Activated naive CD8-positive, alpha-beta T cell treated with anti-CD3 and anti-CD28 coated beads, Interleukin-2, amount 50 U/mL, for 24 hours (primary cell): ENCODE measurements around the gene FER.

ENCODE experiments used
- ATAC-seq: fragments of 150-1000 bp; cut with Tn5 transposase; one replicate; pipeline ENCODE4 v1.10.0; 2021
- DNase-seq: peaks from one replicate; pipeline ENCODE4 v3.0.0; 2021
- H3K27ac Mint-ChIP-seq: one replicate; pipeline ENCODE4 v1.8.0; 2021; ENCODE audit warnings: mild to moderate bottlenecking, mixed read lengths
- H3K27me3 Mint-ChIP-seq: one replicate; pipeline ENCODE4 v1.8.0; 2021; ENCODE audit warnings: mixed read lengths
- H3K36me3 Mint-ChIP-seq: one replicate; pipeline ENCODE4 v1.8.0; 2021; ENCODE audit warnings: low read depth, mixed read lengths
- H3K4me1 Mint-ChIP-seq: one replicate; pipeline ENCODE4 v1.8.0; 2021; ENCODE audit warnings: mixed read lengths
- H3K4me3 Mint-ChIP-seq: one replicate; pipeline ENCODE4 v1.8.0; 2021; ENCODE audit warnings: mild to moderate bottlenecking, moderate library complexity, mixed read lengths
- H3K9me3 Mint-ChIP-seq: one replicate; pipeline ENCODE4 v1.8.0; 2021; ENCODE audit warnings: mixed read lengths

The FER gene

DNA sequence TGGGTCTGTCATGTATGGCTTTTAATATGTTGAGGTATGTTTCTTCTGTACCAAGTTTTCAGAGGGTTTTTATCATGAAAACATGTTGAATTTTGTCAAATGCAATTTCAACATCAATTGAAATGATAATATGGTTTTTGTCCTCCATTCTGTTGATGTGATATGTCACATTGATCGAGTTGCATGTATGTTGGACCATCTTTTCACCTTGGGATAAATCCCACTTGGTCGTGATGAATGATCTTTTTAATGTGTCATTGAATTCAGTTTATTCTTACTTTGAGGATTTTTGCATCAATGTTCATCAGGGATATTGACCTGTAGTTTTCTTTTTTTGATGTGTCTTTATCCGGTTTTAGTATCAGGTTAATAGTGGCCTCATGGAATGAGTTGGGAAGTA is 373.5 kb downstream of the FER start:
- Mint-ChIP-seq H3K4me1 (no peaks in the 10 kb centered on the region), H3K27me3 (no peaks in the 10 kb centered on the region), H3K27ac (no peak overlapping the region), H3K4me3 (no peak overlapping the region), H3K9me3 (peaks cover 17% of the 10 kb centered on the region), H3K36me3 (peaks cover 10% of the 10 kb centered on the region)
- ATAC-seq (no peak), DNase-seq (no peak)

DNA sequence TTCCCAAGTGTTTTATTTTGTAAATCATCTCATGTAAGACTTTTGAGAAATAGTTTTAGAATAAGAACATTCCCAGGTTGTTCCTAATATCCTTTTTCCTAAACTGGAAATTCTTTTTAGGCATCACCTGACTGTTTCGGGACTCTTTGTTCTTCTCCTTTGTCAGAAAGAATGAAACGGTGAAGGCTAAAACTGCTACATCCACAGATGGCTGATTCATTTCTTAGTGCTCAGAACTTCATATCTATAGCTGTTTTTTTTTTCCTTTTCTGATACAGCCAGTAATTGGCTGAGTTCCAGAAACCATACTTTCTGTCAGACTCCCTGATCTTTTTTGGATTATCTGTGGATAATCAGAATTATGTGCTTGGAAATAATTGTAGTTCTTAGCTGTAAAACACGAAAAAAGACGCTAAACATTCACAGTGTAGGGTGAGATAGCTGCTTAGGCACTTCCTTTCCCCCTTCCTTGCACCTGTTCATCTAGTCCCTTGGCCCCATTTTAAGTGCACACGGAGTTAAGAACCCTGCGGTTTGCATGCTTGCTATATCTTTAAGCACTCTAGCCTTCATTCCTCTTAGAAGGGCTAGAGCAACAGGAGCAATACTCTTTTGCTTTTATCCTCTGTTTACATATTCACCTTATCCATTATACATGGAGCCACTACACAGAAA is 378.2 kb downstream of the FER start:
- H3K4me3 Mint-ChIP-seq, result no peak overlapping the region
- no peak overlapping the region for H3K27ac Mint-ChIP-seq
- H3K36me3 Mint-ChIP-seq, result peaks cover 7% of the 10 kb centered on the region
- H3K27me3 Mint-ChIP-seq, result no peaks in the 10 kb centered on the region
- ATAC-seq, result no peak
- no peaks in the 10 kb centered on the region for H3K4me1 Mint-ChIP-seq
- no peak for DNase-seq
- H3K9me3 Mint-ChIP-seq, result peaks cover 15% of the 10 kb centered on the region

DNA sequence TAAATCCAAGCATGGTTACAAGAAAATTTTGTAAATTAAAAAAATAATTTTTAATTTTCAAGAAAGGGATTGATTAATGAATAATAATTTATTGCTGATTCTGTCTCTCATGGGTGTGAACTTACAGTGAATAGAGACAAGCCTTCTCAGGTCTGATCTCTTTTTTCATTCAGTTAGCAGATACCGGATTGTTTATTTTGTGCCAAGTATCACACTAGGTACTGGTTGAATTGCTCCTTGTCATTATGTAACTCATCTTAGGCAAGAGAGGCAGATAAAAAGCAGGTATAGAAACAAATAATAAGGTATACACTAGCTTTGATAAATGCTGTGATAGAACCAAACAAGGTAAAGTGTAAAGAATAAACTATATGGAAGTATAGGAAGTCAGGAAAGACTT is 378.8 kb downstream of the FER start:
- no peak overlapping the region for H3K27ac Mint-ChIP-seq
- no peaks in the 10 kb centered on the region for H3K27me3 Mint-ChIP-seq
- peaks cover 3% of the 10 kb centered on the region for H3K36me3 Mint-ChIP-seq
- peaks cover 9% of the 10 kb centered on the region for H3K9me3 Mint-ChIP-seq
- DNase-seq (no peak), ATAC-seq (no peak)
- no peaks in the 10 kb centered on the region for H3K4me1 Mint-ChIP-seq
- H3K4me3 Mint-ChIP-seq, result no peak overlapping the region

DNA sequence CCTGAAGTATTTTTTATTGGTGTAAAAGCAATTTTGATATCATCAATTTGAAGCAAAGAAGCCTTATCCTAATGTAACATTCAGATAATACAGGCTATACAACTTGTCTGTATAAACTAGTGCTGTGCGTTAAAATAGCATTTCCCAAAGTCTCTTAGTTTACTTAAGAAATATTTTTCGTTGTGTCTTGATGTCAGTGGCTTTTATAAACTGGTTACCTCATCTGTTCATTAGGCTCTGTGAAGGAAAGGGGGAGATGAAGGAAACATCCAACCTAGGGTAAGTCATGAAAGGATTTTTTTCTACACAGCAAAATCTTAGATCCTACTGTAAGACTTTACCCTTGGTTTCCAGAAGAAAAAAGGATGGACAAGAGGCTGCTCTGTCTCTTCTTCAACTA is 389.2 kb downstream of the FER start:
- Mint-ChIP-seq H3K4me1 (no peaks in the 10 kb centered on the region), H3K27ac (no peak overlapping the region), H3K4me3 (no peak overlapping the region), H3K27me3 (no peaks in the 10 kb centered on the region), H3K36me3 (no peaks in the 10 kb centered on the region), H3K9me3 (no peaks in the 10 kb centered on the region)
- DNase-seq (no peak), ATAC-seq (no peak)

DNA sequence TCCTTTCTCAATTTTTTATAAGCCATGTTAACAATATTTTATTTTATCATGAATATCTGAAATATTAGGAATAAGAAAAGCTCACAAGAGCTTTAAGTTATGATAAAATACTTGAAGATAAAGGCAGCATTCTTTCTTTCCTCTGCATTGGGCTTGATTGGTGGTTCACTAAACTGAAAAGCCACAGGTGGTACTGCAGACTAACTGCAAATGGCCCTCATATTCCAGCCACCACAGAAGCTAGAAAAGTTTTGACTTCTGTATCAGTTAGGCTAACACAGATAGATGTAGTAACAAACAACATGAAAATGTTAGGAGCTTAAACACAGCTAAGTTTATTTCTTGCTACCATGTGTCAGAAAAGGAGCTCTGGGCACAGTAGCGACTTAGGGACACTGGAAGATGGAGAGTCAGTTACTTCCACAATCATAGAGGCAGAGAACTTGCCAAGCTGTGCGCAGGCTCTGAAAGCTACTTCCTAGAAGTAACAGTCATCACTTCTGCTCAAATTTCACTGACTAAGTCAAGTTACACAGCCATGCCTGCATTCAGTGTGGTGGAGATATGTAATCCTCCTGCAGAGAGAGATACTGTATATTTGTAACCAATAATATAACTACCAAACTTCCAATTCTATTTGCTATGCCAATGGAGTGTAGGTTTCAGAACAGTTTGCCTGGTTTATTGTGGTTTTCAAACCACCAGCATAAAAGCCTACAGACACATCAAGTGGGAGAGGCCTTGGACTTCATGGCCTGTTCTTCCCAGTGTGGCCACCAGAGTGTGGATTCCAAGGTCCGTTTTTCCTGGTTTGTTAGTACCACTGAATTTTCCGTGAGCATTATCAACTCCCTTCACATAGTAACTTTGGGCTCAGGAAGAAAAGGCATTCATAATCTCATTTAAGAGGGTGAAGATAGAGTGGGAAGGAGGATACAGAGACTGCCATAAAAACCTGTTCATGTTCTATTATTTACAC is 393.8 kb downstream of the FER start:
- Mint-ChIP-seq H3K36me3 (no peaks in the 10 kb centered on the region), H3K27ac (no peak overlapping the region), H3K4me1 (no peaks in the 10 kb centered on the region), H3K27me3 (no peaks in the 10 kb centered on the region), H3K9me3 (no peaks in the 10 kb centered on the region), H3K4me3 (no peak overlapping the region)
- no peak for ATAC-seq
- DNase-seq, result no peak

DNA sequence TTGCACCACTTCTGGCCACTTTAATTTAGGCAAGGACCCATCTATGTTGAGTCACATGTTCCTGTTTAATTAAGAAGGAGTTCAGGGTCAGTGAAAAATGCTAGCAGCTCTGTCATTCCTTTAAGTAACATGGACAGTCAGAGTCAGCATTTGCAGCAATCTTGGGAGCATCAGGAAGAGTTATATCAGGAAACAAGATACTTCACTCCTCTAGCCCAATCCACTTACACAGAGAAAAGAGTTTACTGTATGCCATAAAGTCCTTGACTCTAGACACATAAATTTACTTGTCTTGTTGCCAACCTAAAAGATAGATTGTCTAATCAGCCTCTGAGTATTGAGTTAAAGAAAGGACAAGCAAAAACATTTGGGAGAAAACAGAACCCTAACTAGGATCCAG is 395.3 kb downstream of the FER start:
- ATAC-seq (no peak), DNase-seq (no peak)
- Mint-ChIP-seq H3K9me3 (no peaks in the 10 kb centered on the region), H3K27me3 (no peaks in the 10 kb centered on the region), H3K4me3 (no peak overlapping the region), H3K4me1 (no peaks in the 10 kb centered on the region), H3K27ac (no peak overlapping the region), H3K36me3 (no peaks in the 10 kb centered on the region)

DNA sequence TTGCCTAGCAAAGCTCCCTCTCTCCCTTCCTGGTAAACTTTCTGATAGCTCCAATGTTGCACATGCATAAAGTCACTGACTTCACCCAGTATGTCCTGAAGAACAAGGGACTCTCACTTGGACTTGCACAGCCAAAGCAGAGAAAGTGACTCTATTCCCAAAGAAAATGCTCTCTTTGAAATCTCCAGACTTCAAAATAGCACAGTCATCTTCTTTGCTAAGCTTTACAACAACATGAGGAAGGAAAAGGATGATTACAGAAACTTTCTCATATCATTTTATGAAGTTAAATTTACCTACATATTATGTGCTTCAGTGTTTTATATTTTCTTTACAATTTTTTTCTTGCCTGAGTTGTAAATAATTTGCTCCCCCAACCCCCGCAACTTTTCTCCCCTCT is 397.4 kb downstream of the FER start:
- no peaks in the 10 kb centered on the region for H3K4me1 Mint-ChIP-seq
- H3K9me3 Mint-ChIP-seq, result no peaks in the 10 kb centered on the region
- no peak for DNase-seq
- H3K27ac Mint-ChIP-seq, result no peak overlapping the region
- no peak for ATAC-seq
- H3K36me3 Mint-ChIP-seq, result no peaks in the 10 kb centered on the region
- no peak overlapping the region for H3K4me3 Mint-ChIP-seq
- no peaks in the 10 kb centered on the region for H3K27me3 Mint-ChIP-seq

DNA sequence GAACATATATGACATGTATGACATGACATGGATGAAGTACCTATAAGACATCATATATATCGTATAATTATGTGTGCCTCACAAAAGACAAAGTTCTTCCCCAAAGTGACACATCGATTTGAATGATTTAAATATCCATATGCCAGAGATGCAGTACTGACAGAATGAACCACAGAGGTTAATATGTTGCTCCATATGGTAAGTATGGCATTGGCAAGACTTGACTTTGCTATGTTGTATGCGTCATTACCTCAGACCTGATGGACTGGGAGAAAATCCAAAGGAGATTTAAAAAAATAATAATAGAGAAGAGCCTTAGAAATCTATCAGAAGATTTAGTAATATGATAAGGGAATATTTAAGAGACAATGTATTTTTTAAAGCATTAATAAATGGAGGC is 398.9 kb downstream of the FER start:
- DNase-seq (no peak), ATAC-seq (no peak)
- Mint-ChIP-seq H3K27ac (no peak overlapping the region), H3K36me3 (no peaks in the 10 kb centered on the region), H3K27me3 (no peaks in the 10 kb centered on the region), H3K9me3 (no peaks in the 10 kb centered on the region), H3K4me1 (no peaks in the 10 kb centered on the region), H3K4me3 (no peak overlapping the region)

DNA sequence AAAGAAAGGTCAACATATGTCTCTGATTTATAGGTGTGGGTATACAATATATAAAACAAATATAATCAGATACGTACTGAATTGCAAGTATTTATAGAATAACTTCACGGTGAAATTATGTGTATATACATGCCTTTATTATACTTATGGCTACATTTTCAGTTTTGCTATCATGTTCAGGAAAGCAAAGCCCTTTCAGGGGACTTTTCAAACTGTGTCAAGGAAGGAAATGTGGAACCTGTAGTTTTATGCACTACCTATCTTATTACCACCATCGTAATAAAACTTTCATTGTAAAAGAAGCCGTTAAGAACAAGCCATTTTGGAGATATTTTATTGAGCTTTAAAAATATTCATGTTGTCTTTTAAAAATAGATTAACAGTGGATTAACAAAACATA is 404.9 kb downstream of the FER start:
- no peaks in the 10 kb centered on the region for H3K27me3 Mint-ChIP-seq
- H3K27ac Mint-ChIP-seq, result no peak overlapping the region
- no peak overlapping the region for H3K4me3 Mint-ChIP-seq
- no peak for ATAC-seq
- no peaks in the 10 kb centered on the region for H3K4me1 Mint-ChIP-seq
- no peak for DNase-seq
- no peaks in the 10 kb centered on the region for H3K9me3 Mint-ChIP-seq
- no peaks in the 10 kb centered on the region for H3K36me3 Mint-ChIP-seq

DNA sequence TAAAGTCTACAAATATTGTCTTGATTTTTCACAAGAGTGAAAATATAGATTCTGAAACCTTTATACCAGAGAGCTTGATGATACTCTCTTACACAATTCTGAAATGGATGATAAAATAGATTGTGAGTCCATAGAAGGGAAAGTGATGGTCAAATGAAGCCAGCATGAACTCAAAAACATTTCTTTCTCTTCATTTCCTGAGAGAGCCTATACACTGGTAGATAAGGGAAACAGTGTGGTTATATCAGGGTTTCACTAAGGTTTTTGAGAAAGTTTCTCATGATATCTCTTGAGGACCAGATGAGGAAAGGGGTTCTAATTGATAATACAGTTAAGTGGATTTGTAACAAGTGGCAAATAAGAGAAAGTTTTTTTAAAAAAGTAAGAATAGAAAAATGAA is 407.9 kb downstream of the FER start:
- no peak overlapping the region for H3K27ac Mint-ChIP-seq
- no peak overlapping the region for H3K4me3 Mint-ChIP-seq
- H3K27me3 Mint-ChIP-seq, result no peaks in the 10 kb centered on the region
- DNase-seq (no peak), ATAC-seq (no peak)
- no peaks in the 10 kb centered on the region for H3K36me3 Mint-ChIP-seq
- no peaks in the 10 kb centered on the region for H3K9me3 Mint-ChIP-seq
- no peaks in the 10 kb centered on the region for H3K4me1 Mint-ChIP-seq

DNA sequence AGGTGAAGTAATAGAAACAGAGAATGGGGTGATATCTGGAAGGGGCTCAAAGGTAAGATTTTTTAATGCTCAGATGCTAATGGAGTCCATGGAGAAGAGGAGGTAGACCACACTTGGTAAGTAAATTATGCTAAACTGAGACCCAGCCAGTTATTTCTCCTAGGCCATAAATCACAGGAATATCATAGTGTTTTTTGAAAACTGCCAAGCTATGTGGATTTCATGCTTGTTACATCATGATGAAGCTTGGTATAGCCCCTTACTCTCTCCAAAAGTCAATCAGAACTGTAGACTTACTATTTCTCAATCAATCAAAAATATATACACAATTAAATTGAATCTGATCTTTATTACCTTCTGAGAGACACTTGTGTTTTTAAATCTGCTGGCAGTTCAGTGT is 409.2 kb downstream of the FER start:
- H3K4me1 Mint-ChIP-seq, result no peaks in the 10 kb centered on the region
- no peaks in the 10 kb centered on the region for H3K27me3 Mint-ChIP-seq
- no peaks in the 10 kb centered on the region for H3K36me3 Mint-ChIP-seq
- no peak for DNase-seq
- H3K4me3 Mint-ChIP-seq, result no peak overlapping the region
- no peaks in the 10 kb centered on the region for H3K9me3 Mint-ChIP-seq
- ATAC-seq, result no peak
- H3K27ac Mint-ChIP-seq, result no peak overlapping the region

DNA sequence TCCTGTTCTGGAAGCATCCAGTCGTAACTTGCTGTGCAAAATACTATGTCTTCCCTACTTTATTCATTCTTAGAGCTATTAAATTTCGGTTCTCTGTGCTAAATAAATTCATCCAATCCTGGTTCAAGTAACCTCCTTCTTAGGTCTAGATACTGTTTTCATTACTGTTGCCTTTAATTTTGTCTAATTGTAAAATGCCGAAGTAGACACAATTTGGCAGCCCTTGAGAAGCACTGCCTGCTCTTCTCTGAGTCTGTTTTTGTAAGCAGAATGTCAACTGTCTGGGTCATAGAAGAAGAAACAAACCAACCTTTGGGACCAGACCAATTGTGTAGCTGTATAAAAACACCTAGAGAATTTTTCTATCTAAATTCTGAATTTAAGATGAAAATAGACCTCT is 412.8 kb downstream of the FER start:
- H3K36me3 Mint-ChIP-seq, result no peaks in the 10 kb centered on the region
- H3K4me3 Mint-ChIP-seq, result no peak overlapping the region
- H3K27me3 Mint-ChIP-seq, result no peaks in the 10 kb centered on the region
- peaks cover 1% of the 10 kb centered on the region for H3K4me1 Mint-ChIP-seq
- no peaks in the 10 kb centered on the region for H3K9me3 Mint-ChIP-seq
- no peak overlapping the region for H3K27ac Mint-ChIP-seq
- no peak for DNase-seq
- no peak for ATAC-seq

DNA sequence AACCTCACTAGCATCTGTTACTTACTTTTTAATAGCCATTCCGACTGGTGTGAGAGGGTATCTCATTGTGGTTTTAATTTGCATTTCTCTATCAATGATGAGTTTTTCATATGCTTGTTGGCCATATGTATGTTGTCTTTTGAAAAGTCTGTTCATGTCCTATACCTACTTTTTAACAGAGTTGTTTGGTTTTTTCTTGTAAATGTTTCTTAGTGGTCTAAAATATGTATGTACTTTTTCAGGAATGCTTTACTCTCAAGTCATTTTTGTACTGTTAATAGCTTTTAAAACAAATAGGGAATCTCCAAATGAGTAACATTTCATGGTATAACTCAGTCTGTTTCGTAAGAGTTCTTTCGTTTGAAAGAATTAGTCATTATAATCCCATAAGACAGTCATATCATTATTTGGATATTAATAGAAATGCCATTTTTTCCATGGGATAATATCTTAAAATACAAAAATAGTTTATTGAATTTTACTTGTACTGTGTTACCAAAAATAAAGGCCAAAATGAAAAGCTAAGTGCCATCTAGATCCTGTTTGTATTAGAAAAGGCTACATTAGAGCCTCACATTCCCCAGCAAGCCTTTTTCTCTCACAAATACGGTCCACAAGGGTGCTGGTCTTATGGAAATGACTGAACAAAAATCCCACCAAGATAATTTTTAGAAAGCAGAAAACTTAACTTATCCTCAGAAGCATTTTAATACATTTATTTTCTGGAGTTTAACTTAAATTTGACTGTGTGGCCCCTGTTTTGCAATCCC is 414.4 kb downstream of the FER start:
- H3K27me3 Mint-ChIP-seq, result no peaks in the 10 kb centered on the region

DNA sequence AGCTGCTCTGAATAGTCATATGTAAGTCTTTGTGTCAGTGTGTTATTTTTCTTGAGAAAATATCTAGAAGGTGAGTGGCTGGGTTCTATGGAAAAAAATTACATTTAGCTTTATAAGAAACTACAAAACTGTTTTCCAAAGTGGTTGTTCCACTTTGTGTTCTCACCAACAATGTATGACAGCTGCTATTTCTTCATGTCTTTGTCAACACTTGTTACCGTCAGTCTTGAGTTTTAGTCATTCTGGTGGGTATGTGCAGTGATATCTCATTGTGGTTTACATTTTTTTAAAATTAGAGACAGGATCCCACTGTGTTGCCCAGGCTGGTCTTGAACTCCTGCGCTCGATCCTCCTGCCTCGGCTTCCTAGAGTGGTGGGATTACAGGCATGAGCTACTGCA is 415.6 kb downstream of the FER start:
- Mint-ChIP-seq H3K36me3 (peaks cover 2% of the 10 kb centered on the region), H3K27me3 (no peaks in the 10 kb centered on the region), H3K27ac (no peak overlapping the region), H3K4me3 (no peak overlapping the region), H3K4me1 (peaks cover 1% of the 10 kb centered on the region), H3K9me3 (no peaks in the 10 kb centered on the region)
- DNase-seq, result no peak
- no peak for ATAC-seq

More for the DNA sequence above, 414.4 kb downstream of the FER start:
- ATAC-seq (no peak), DNase-seq (no peak)
- Mint-ChIP-seq H3K27ac (no peak overlapping the region), H3K36me3 (peaks cover 2% of the 10 kb centered on the region), H3K4me1 (peaks cover 1% of the 10 kb centered on the region), H3K4me3 (no peak overlapping the region), H3K9me3 (no peaks in the 10 kb centered on the region)

DNA sequence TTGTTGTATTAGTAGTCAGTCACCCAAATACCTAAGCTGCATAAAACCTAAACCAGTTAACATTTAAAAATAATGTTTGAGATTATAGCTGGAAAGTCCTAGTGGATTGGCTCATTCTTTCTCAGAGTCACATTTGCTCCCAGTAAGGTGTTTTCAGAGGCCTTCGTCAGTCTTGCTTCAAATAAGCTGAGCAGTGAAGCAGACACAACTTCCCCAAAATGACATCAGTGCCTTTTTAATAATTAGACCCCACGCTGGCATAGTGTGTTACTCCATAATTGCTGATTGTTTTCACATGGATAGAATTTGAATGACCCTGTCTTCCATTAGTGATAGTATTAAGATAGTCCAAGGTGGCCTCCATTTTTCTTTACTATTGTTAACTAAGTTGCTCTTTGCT is 416.3 kb downstream of the FER start:
- H3K36me3 Mint-ChIP-seq, result peaks cover 2% of the 10 kb centered on the region
- ATAC-seq, result no peak
- no peaks in the 10 kb centered on the region for H3K27me3 Mint-ChIP-seq
- peaks cover 1% of the 10 kb centered on the region for H3K4me1 Mint-ChIP-seq
- H3K9me3 Mint-ChIP-seq, result no peaks in the 10 kb centered on the region
- no peak overlapping the region for H3K27ac Mint-ChIP-seq
- H3K4me3 Mint-ChIP-seq, result no peak overlapping the region
- DNase-seq, result no peak
